GM18517 (cell line): ENCODE measurements around the gene LTBP4.

Source experiments
- ATAC-seq: cut with Tn5 transposase; IDR thresholded peaks from one replicate; pipeline ENCODE4 v1.9.1; 2021; ENCODE audit warnings: mild to moderate bottlenecking, moderate library complexity; ENCODE audit not compliant: unreplicated experiment

Gene LTBP4

DNA sequence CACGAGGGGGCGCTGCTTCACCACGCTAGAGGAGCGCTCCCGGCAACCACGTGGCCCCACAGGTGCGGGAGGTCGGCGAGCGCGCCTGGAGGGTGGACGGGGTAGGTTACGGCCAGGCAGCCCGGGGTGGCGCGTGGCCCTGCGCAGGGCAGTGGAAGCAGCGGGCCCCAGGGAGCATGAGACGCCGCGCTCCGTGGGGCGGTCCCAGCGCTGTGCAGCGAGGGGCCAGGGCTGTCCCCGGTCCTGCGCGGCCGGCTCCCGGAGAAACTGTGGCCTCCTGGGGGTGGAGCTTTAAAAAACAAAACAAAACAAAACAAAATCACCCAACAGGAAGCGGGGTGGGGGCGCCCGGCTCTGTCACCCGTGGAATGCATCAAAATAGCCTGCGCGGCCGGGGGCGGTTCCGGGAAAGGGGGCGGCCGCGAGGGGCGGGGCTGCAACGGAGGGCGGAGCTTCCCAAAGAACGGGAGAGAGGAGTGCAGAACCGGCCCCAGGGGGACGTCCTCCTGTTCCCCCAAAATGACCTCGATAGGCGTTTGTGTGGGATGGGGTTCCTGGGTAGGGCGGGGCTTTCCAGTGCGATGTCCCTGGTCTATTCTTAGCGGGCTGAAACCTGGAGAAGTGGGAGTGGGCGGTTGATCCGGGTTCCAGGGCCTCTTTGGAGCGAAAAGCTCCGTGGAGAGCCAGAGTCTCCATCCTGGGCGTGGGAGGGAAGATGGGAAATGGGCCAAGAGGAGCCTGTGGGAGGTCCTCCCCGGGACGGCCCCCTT is 61.9 kb downstream of the LTBP4 start:
- peak; percentile 71 for ATAC-seq

DNA sequence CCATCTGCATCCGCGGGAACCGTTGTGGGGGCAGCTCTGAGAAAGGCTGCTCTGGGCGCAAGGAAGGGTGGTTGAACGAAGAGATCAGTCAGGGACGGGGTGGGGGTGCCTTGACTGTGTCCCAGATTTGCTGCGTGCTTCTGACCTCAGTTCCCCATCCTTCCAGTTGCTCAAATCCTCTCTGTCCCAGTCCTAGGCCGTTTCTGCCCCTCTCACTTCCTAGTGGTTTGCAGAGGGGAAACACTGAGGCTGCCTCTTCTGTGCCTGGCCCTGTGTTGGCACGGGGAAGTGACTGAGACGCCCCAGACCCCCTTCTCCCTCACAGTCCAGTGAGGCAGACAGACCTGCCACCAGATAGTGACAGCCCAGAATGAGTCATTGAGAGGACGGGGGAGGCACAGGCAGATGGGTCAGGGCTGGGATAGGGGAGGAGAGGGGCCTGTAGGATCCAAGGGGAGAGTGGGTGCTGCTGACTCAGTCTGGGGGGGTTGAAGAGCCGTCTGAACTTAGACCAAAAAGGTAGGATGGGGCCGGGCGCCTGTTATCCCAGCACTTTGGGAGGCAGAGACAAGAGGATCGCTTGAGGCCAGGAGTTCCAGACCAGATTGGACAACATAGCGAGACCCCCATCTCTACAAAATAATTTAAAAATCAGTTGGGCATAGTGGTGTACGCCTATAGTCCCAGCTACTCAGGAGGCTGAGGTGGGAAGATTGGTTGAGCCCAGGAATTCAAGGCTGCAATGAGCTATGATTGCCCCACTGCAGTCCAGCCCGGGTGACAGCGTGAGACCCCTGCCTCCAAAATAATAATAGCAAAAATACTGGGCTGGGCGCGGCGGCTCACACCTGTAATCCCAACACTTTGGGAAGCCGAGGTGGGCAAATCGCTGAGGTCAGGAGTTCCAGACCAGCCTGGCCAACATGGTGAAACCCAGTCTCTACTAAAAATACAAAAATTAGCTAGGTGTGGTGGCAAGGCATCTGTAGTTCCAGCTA is 62.8 kb downstream of the LTBP4 start:
- no peak for ATAC-seq

DNA sequence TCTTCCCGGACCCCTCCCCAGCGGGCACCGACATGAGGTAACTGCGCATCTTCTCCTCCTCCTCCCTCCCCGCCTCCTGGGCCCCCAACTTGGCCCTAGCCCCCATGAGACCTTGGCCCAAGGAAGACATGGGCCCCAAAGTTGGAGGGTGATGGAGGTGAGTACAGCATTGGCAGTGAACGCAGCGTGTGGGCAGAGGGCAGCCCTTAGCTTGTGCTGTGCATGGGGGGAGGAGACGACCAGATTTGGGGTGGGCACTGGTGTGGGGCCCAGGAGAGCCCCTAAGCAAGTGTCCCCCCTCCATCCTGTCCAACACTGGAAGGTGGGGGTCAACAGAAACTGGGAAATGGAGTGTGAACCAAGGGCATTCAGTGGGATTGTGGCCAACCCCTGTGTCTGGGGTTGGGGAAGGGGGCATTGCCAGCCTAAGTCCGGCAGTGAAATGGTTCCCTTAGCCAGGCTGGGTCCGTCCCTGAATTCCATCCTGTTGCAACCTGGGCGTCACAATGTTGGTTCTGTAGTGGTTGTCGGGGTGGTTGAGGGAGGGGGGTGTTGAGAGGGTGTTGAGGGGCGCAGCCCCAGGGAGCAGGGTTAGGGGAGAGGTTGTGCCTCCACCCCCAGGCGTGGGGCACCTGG is 65.8 kb downstream of the LTBP4 start:
- no peak for ATAC-seq

DNA sequence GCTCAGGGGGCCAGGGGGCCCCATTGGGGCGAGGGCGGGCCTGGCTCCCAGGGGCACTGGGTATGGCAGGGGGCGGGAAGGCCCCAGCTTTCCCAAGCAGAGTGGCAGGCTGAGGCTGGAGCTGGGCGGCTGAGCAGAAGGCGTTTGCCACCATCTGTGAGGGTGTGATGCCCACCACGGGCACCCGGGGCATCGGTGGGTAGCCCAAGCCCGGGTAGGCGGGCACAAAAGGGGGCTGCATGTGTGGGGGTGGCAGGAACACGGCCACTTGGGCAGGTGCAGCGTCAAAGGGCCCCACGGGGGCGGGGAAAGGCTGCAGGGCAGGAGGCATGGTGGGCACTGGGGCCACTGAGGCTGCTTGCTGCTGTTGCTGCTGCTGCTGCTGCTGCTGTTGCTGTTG is 66.4 kb downstream of the LTBP4 start:
- no peak for ATAC-seq

DNA sequence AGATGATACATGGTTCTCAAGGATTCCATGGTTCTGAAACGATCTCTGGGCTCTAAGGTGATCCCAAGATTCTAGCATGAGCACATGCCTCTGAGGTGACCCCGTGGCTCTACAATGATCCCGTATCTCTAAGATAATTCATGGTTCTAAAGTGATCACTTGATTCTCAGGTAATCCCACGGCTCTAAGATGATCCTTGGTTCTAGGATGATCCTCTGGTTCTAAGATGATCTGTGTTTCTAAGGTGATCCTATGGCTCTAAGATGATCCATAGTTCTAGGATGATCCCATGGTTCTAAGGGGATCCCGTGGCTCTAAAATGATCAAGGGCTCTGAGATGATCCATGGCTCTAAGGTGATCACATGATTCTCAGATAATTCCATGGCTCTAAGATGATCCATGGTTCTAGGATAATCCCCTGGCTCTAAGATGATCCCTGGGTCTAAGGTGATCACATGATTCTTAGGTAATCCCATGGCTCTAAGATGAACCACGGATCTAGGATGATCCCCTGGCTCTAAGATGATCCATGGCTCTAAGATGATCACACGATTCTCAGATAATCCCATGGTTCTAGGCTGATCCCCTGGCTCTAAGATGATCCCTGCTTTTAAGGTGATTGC is 67.9 kb downstream of the LTBP4 start:
- no peak for ATAC-seq

DNA sequence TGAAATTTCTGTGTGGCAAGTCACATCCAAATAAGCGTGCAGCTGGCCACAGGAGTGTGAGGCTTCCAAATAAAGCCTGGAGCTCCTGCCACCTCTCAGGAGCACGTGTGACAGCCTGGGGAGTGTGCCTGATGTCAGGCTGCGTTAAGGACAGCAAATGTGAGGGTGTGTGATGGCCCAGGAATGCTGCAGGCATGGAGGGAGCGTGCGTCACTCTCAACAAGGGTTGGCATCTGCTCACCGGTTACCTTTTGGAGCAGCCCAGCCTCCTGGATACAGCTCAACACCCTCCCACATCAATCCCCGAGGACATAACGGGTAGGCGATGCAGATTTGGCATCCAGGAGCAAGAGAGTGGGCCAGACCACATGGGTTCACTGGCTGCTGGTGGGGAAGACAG is 70.2 kb downstream of the LTBP4 start:
- no peak for ATAC-seq

DNA sequence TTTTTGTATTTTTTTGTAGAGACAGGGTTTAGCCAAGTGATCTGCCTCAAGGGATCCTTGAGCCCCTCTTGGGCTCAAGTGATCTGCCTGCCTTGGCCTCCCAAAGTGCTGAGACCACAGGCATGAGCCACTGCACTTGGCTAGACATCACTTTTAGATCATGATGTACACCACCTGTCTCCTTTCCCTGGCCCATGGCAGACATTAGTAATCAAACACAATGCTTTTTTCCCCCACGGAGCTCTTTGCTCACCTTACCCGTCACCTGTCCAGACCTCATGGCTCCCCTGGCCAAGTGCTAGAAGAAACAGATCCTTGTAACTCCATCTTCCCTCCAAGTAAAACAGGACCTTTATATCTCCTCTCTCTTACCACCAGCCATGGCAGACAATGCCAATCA is 70.9 kb downstream of the LTBP4 start:
- no peak for ATAC-seq

DNA sequence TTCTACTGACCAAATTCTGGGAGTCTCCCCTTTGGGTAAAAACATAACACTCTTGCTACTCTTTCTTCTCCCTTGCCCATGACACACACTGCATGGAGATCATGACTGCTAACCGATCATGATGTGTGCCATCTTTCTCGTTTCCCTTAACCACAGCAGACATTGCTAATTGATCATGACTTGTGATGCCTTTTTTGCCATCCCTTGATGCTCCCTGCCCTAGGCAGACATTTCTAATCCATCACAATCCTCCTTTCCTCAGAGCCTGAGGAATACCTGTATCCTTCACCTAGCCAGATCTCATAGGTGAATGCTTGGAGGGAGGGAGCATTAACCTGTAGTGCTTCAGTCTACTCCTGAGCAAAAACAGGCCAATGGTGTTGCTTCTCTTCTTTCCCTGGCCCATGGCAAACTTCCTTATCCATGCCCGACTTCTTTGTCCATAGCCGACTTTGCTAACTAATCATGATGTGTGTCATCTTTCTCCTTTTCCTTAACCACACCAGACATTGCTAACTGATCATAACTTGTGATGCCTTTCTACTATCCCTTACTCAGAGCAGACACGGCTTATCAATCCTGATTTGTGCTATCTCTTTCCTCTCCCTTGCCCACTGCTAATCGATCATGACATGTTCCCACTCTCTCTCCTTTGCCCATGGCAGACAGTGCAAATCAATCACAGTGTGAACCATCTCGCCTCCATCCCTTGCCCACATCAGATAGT is 71.6 kb downstream of the LTBP4 start:
- no peak for ATAC-seq

DNA sequence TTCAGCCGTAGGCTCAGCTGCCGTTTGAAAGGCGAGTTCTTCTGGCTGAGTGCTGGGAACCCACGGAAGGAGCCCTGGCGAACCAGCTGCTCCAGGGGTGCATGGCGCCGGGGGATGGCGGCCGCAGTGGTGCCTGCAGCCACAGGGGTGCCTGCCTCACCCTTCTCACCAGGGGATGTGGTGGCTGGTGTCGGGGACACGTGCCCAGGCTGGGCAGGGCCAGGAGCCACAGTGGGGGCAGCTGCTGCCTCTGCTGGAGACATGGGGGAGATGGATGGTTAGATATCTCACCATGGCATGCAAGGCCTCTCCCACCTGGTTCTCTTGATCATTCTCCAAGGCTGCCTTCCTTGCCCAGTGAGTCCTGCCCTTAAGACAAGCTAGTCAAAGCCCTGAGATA is 72.2 kb downstream of the LTBP4 start:
- no peak for ATAC-seq

DNA sequence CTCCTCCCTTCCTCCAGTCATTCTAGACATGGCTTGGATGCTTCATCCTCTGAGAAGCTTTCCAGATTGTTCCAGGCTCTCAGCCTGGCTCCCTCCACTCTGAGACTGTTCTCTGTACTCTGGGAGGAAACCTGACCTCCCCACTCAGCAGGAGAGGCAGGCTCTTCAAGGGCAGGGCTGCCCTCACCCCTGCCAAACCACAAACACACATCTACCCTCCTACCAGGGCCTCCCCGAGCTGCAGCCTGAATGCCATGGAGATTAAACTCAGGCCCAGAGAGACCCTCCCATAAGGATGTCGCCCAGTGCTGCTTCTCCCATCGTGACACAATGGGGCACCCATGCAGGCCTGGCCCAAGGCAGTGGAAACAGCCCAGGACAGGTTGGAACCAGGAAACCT is 73.1 kb downstream of the LTBP4 start:
- ATAC-seq, result no peak

DNA sequence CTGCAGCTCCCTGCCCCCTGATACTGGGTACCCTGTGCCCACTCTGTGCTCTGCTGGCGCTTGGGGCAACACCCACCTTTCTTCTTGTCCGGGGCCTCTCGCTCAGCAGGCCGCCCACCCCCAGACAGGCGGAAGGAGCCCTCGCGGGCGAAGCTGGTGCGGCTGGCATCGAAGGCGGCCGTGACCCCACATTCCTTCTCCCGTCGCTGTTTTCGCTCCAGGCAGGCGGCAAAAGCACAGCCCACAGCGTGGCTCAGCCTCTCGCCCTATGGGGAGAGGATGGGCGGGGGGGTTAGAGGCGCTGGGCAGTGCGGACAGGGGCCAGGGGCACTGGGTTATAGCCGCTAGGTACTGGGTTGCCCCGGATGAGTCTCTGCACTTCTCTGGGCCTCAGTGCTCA is 76.0 kb downstream of the LTBP4 start:
- no peak for ATAC-seq
